GM12873 (cell line): ENCODE results near the gene ADAMTS20.

Experiments used
- TF ChIP-seq, protein P1 (sequence below): IDR thresholded peaks from 2 replicates; pipeline ENCODE4 v1.5.1; 2012; ENCODE audit warnings: low read depth, mild to moderate bottlenecking, moderate library complexity, low read length, control low read depth; ENCODE audit not compliant: insufficient read depth; ENCODE audit errors: missing control alignments

The ADAMTS20 gene

DNA sequence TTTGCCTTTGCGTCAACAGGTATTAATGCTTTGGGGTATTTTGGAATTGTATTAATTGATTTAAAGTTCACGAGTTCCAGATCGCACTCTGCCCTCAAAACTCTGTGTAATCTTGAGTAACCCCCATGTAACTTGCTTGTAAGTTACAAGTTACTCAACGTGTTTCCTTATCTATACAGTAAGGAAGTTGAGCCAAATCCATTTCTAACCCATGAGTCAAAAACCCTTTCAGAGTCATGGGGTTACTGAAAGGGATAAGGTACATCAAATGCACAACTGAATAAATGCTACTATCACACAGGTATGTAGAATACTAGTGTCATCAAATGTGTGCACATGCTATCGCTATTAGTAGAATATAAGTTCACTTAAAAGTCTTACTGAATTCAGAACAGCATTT is 28.6 kb upstream of the ADAMTS20 start:
- TF ChIP-seq, protein P1, sequence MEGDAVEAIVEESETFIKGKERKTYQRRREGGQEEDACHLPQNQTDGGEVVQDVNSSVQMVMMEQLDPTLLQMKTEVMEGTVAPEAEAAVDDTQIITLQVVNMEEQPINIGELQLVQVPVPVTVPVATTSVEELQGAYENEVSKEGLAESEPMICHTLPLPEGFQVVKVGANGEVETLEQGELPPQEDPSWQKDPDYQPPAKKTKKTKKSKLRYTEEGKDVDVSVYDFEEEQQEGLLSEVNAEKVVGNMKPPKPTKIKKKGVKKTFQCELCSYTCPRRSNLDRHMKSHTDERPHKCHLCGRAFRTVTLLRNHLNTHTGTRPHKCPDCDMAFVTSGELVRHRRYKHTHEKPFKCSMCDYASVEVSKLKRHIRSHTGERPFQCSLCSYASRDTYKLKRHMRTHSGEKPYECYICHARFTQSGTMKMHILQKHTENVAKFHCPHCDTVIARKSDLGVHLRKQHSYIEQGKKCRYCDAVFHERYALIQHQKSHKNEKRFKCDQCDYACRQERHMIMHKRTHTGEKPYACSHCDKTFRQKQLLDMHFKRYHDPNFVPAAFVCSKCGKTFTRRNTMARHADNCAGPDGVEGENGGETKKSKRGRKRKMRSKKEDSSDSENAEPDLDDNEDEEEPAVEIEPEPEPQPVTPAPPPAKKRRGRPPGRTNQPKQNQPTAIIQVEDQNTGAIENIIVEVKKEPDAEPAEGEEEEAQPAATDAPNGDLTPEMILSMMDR, result no peak

- TF ChIP-seq, protein P1, result no peak
Measured at GRCh38 chr12:43579206-43579605, 27.2 kb upstream of the ADAMTS20 start.

GRCh38 chr12:43578782-43579181 is 26.8 kb upstream of the ADAMTS20 start:
- TF ChIP-seq, protein P1, result no peak

DNA sequence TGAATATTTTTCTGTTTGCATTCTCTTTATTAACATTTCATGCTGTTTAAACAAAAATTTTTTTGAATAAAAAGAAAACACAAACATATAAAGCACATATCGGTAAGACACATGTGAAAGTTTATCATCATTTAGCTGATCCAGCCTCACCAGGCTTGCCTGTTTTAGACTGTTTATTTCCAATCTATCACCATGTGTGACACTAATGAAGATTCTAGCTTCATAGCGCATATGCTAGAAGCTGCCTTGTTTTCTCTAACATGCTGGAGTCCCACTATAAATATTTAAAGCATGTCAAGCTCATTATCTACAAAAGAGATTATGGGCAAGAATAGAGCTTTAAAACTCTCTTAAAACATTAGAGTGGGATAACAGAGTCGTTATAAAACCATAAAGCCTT is 25.4 kb upstream of the ADAMTS20 start:
- TF ChIP-seq, protein P1, result no peak

DNA sequence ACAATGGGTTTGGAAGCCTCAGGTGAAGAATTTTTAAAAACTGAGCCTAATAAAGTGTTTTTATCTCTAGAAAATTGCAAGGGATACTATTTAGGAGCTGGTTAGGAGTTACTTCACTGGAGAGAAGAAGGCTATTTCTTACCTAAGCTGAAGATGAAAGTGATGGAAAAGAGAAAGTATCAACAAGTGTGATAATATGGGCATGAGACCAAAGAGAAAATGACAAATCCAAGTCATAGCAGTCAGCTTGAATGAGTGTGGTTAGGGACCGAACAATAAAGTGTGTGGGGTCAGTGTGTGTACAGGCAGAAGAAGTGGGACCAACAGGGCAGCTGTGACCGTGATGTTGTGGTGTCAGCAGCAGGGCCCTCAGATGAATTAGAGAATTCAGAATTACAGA is 24.2 kb upstream of the ADAMTS20 start:
- TF ChIP-seq, protein P1, result no peak

DNA sequence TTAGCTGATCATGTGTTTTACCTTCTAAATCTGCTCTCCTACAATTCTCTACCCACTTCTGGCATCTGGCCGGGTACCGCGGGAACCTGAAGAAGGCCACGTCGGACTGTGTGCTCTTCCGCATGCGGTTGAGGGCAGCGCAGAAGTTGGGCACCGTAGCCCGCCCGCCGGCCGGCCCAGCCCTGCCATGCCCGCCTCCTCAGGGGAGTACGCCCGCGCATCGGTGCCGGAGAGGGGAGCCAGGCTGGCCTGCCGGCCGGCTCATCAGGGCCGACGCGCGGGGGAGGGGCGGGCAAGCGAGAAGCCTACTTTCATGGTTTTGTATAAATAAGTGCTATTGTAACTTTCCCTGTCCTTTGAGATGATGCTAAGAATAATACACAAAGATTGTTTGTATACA is 19.9 kb upstream of the ADAMTS20 start:
- TF ChIP-seq, protein P1, result no peak

DNA sequence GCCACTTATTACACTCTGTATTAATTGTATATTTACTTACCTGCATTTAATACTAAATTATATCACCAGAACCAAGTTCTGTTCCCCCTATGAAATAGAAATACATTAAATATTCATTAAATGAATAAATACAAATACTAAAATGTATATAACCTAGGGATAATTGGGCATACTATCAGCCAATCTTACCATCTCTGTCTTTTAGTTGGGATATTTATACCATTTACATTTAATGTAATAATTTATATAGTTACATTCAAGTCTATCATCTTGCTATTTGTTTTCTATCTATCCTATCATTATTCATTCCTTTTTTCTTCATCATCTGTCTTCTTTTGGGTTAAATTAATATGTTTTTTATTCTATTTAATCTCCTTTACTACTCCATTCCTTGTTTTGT is 4.1 kb upstream of the ADAMTS20 start:
- TF ChIP-seq, protein P1, result no peak
